Neural cell (in vitro differentiated cells): ENCODE data around the gene LUC7L. TPM values are rescaled to one million over a fixed set of nuclear protein-coding genes. Genes with fewer than 3 reads are reported as not detected.

Source experiments
- H2AFZ ChIP-seq: fragments of 200-600, 300-800 bp; sonication (generic), shearing (Covaris generic); 2 replicates; pipeline ENCODE4 v1.6.0; 2014; ENCODE audit warnings: low read depth, mild to moderate bottlenecking, antibody characterized with exemption, low read length, moderate library complexity
- H3F3A ChIP-seq: fragments of 200-600 bp; shearing (Covaris generic); 2 replicates; pipeline ENCODE4 v1.6.1; 2016; ENCODE audit warnings: mild to moderate bottlenecking, moderate library complexity, mixed read lengths, antibody characterized with exemption, low read length; ENCODE audit not compliant: insufficient read depth, poor library complexity, severe bottlenecking
- H3K27ac ChIP-seq: fragments of 200-600, 300-800 bp; sonication (generic), shearing (Covaris generic); 2 replicates; pipeline ENCODE4 v1.5.1; 2014; ENCODE audit warnings: mild to moderate bottlenecking, low read length, moderate library complexity
- H3K27me3 ChIP-seq: fragments of 300-800, 200-600 bp; sonication (generic), shearing (Covaris generic); 2 replicates; pipeline ENCODE4 v1.6.0; 2014; ENCODE audit warnings: mild to moderate bottlenecking, low read depth, low read length, moderate library complexity; ENCODE audit not compliant: insufficient read depth
- H3K36me3 ChIP-seq: fragments of 300-800, 200-600 bp; sonication (generic), shearing (Covaris generic); 2 replicates; pipeline ENCODE4 v1.5.1; 2014; ENCODE audit warnings: mild to moderate bottlenecking, antibody characterized with exemption, low read length, moderate library complexity; ENCODE audit not compliant: insufficient read depth
- H3K4me2 ChIP-seq: fragments of 300-800, 200-600 bp; sonication (generic), shearing (Covaris generic); 2 replicates; pipeline ENCODE4 v1.6.0; 2014; ENCODE audit warnings: mild to moderate bottlenecking, low read length
- H3K4me3 ChIP-seq: fragments of 300-800, 200-600 bp; sonication (generic), shearing (Covaris generic); 2 replicates; pipeline ENCODE4 v1.5.1; 2014; ENCODE audit warnings: mild to moderate bottlenecking, low read length, moderate library complexity
- H3K79me2 ChIP-seq: fragments of 200-600 bp; shearing (Covaris generic); replicated peaks from 2 replicates; pipeline ENCODE4 v1.6.0; 2014; ENCODE audit warnings: mild to moderate bottlenecking, low read length, moderate library complexity; ENCODE audit not compliant: insufficient read depth
- H3K9ac ChIP-seq: fragments of 300-800, 200-600 bp; sonication (generic), shearing (Covaris generic); 2 replicates; pipeline ENCODE4 v1.6.1; 2016; ENCODE audit warnings: mild to moderate bottlenecking, low read length, mixed read lengths
- H3K9me2 ChIP-seq: fragments of 200-600 bp; shearing (Covaris generic); 2 replicates; pipeline ENCODE4 v1.6.1; 2016; ENCODE audit warnings: mild to moderate bottlenecking, low read length, mixed read lengths; ENCODE audit not compliant: insufficient read depth
- H3K9me3 ChIP-seq: fragments of 200-600, 300-800 bp; sonication (generic), shearing (Covaris generic); 2 replicates; pipeline ENCODE4 v1.6.1; 2016; ENCODE audit warnings: mild to moderate bottlenecking, mixed run types, low read length, moderate library complexity, mixed read lengths
- H4K20me1 ChIP-seq: fragments of 200-600 bp; shearing (Covaris generic); 2 replicates; pipeline ENCODE4 v1.6.1; 2016; ENCODE audit warnings: mild to moderate bottlenecking, mixed run types; ENCODE audit not compliant: insufficient read depth
- EP300 ChIP-seq: fragments of 450-650 bp; conservative IDR thresholded peaks from 2 replicates; pipeline ENCODE4 v1.6.1; 2014; ENCODE audit warnings: antibody characterized with exemption, mild to moderate bottlenecking, moderate library complexity; ENCODE audit not compliant: poor library complexity, severe bottlenecking
- EZH2 ChIP-seq: fragments of 200-600, 300-800 bp; shearing (Covaris generic), sonication (generic); IDR thresholded peaks from 2 replicates; pipeline ENCODE4 v1.6.1; 2014; ENCODE audit warnings: antibody characterized with exemption, low read length, borderline replicate concordance, mild to moderate bottlenecking; ENCODE audit not compliant: insufficient read depth, poor library complexity, severe bottlenecking
- MXI1 ChIP-seq: fragments of 450-650 bp; conservative IDR thresholded peaks from 2 replicates; pipeline ENCODE4 v1.6.1; 2014; ENCODE audit warnings: antibody characterized with exemption, mild to moderate bottlenecking; ENCODE audit not compliant: poor library complexity, severe bottlenecking
- POLR2AphosphoS5 ChIP-seq: IDR thresholded peaks from 2 replicates; pipeline ENCODE4 v1.6.1; 2012
- RAD21 ChIP-seq: fragments of 450-650 bp; conservative IDR thresholded peaks from 2 replicates; pipeline ENCODE4 v1.6.1; 2014; ENCODE audit warnings: antibody characterized with exemption, mild to moderate bottlenecking, moderate library complexity
- SMC3 ChIP-seq: fragments of 450-650 bp; conservative IDR thresholded peaks from 2 replicates; pipeline ENCODE4 v1.6.1; 2014; ENCODE audit warnings: antibody characterized with exemption, mild to moderate bottlenecking, moderate library complexity; ENCODE audit not compliant: poor library complexity
- TAF1 ChIP-seq: IDR thresholded peaks from 2 replicates; pipeline ENCODE4 v1.6.1; 2012; ENCODE audit warnings: low read depth
- polyA plus RNA-seq: library from polyadenylated mRNA; depleted of rRNA; stranded (reverse); fragments of >200 nt; gene quantifications from 2 replicates; pipeline ENCODE4 v1.2.3, GENCODE V29; 2014
- TF ChIP-seq, protein P1 (sequence below): IDR thresholded peaks from 2 replicates; pipeline ENCODE4 v1.6.1; 2012; ENCODE audit warnings: borderline replicate concordance
- TF ChIP-seq, protein P2 (sequence below): fragments of 450-650 bp; IDR thresholded peaks from 2 replicates; pipeline ENCODE4 v1.5.1; 2014; ENCODE audit warnings: antibody characterized with exemption, mild to moderate bottlenecking, moderate library complexity; ENCODE audit not compliant: poor library complexity, severe bottlenecking

LUC7L gene
- polyA plus RNA-seq, 1 donor from 2014 or later: 564 TPM

DNA sequence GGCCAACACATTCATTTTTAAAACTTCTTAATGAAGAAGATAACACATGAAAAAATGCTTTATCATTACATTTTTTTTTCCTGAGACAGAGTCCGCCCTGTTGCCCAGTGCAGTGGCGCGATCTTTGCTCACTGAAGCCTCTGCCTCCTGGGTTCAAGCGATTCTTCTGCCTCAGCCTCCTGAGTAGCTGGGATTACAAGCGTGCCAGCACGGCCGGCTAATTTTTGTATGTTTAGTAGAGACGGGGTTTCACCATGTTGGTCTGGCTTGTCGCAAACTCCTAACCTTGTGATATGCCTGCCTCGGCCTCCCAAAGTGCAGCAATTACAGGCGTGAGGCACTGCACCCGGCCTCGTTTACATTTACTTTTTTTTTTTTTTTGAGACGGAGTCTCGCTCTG lies 35.8 kb downstream of the LUC7L start:
- H3F3A ChIP-seq: no peaks in the 10 kb centered on the region
- no peak overlapping the region for H3K27ac ChIP-seq
- H3K4me2 ChIP-seq: no peak overlapping the region
- no peaks in the 10 kb centered on the region for H3K9me2 ChIP-seq
- H3K79me2 ChIP-seq: no peaks in the 10 kb centered on the region
- no peak overlapping the region for H3K4me3 ChIP-seq
- H3K27me3 ChIP-seq: no peaks in the 10 kb centered on the region
- no peaks in the 10 kb centered on the region for H4K20me1 ChIP-seq
- no peak overlapping the region for H3K9ac ChIP-seq
- H3K9me3 ChIP-seq: no peaks in the 10 kb centered on the region
- H3K36me3 ChIP-seq: peaks cover 4% of the 10 kb centered on the region
- TF ChIP-seq RAD21 (no peak), EP300 (no peak), SMC3 (no peak), TAF1 (no peak), POLR2AphosphoS5 (no peak), MXI1 (no peak), EZH2 (no peak)
- TF ChIP-seq, protein P1, sequence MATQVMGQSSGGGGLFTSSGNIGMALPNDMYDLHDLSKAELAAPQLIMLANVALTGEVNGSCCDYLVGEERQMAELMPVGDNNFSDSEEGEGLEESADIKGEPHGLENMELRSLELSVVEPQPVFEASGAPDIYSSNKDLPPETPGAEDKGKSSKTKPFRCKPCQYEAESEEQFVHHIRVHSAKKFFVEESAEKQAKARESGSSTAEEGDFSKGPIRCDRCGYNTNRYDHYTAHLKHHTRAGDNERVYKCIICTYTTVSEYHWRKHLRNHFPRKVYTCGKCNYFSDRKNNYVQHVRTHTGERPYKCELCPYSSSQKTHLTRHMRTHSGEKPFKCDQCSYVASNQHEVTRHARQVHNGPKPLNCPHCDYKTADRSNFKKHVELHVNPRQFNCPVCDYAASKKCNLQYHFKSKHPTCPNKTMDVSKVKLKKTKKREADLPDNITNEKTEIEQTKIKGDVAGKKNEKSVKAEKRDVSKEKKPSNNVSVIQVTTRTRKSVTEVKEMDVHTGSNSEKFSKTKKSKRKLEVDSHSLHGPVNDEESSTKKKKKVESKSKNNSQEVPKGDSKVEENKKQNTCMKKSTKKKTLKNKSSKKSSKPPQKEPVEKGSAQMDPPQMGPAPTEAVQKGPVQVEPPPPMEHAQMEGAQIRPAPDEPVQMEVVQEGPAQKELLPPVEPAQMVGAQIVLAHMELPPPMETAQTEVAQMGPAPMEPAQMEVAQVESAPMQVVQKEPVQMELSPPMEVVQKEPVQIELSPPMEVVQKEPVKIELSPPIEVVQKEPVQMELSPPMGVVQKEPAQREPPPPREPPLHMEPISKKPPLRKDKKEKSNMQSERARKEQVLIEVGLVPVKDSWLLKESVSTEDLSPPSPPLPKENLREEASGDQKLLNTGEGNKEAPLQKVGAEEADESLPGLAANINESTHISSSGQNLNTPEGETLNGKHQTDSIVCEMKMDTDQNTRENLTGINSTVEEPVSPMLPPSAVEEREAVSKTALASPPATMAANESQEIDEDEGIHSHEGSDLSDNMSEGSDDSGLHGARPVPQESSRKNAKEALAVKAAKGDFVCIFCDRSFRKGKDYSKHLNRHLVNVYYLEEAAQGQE: no peak
- TF ChIP-seq, protein P2, sequence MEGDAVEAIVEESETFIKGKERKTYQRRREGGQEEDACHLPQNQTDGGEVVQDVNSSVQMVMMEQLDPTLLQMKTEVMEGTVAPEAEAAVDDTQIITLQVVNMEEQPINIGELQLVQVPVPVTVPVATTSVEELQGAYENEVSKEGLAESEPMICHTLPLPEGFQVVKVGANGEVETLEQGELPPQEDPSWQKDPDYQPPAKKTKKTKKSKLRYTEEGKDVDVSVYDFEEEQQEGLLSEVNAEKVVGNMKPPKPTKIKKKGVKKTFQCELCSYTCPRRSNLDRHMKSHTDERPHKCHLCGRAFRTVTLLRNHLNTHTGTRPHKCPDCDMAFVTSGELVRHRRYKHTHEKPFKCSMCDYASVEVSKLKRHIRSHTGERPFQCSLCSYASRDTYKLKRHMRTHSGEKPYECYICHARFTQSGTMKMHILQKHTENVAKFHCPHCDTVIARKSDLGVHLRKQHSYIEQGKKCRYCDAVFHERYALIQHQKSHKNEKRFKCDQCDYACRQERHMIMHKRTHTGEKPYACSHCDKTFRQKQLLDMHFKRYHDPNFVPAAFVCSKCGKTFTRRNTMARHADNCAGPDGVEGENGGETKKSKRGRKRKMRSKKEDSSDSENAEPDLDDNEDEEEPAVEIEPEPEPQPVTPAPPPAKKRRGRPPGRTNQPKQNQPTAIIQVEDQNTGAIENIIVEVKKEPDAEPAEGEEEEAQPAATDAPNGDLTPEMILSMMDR: no peak
- H2AFZ ChIP-seq: no peak overlapping the region

DNA sequence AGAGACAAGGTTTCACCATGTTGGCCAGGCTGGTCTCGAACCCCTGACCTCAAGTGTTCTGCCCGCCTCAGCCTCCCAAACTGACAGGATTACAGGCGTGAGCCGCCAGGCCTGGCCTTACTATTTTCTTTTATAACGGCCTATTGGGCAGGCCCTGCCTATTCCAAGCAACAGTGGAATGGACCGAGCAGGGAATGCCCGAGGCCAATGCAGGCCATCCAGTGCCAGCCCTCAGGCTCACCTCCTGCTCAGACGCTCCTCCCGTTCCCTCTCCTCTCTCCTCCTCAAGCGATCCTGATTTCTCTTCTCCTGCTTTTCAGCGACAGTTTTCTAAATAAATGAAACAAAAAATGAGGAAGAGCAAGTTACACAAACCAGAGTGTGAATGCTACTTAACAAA lies 36.6 kb downstream of the LUC7L start:
- Histone ChIP-seq H3K27ac (no peak overlapping the region), H3K9me3 (no peaks in the 10 kb centered on the region), H4K20me1 (no peaks in the 10 kb centered on the region), H3K36me3 (peaks cover 4% of the 10 kb centered on the region), H3F3A (no peaks in the 10 kb centered on the region), H3K4me2 (no peak overlapping the region), H2AFZ (no peak overlapping the region), H3K27me3 (no peaks in the 10 kb centered on the region), H3K79me2 (no peaks in the 10 kb centered on the region), H3K9me2 (no peaks in the 10 kb centered on the region), H3K4me3 (no peak overlapping the region), H3K9ac (no peak overlapping the region)
- TF ChIP-seq MXI1: no peak
- TF ChIP-seq, protein P2: no peak
- no peak for TF ChIP-seq POLR2AphosphoS5
- no peak for TF ChIP-seq EP300
- TF ChIP-seq, protein P1: no peak
- no peak for TF ChIP-seq SMC3
- no peak for TF ChIP-seq EZH2
- no peak for TF ChIP-seq TAF1
